HepG2 (cell line): ENCODE measurements around the gene SAMD4B. TPM values are rescaled to one million over a fixed set of nuclear protein-coding genes. Genes with fewer than 3 reads are reported as not detected.

ENCODE experiments used
- BORCS8-MEF2B ChIP-seq: sonication (generic); formaldehyde crosslinking; IDR thresholded peaks from 2 replicates; pipeline ENCODE4 v1.8.0; 2022; ENCODE audit warnings: mild to moderate bottlenecking, missing genetic modification reagents
- CBX1 ChIP-seq: IDR thresholded peaks from one replicate; pipeline ENCODE4 v1.6.1; 2016; ENCODE audit warnings: antibody characterized with exemption, low read depth
- EEA1 ChIP-seq: sonication (generic); formaldehyde crosslinking; IDR thresholded peaks from 2 replicates; pipeline ENCODE4 v1.5.1; 2020; ENCODE audit warnings: mild to moderate bottlenecking, missing genetic modification reagents, borderline replicate concordance
- ERF ChIP-seq: IDR thresholded peaks from 2 replicates; pipeline ENCODE4 v1.6.1; 2018; ENCODE audit warnings: missing biosample characterization, missing genetic modification reagents
- MEIS1 ChIP-seq: sonication (generic); formaldehyde crosslinking; IDR thresholded peaks from 2 replicates; pipeline ENCODE4 v1.9.0; 2021; ENCODE audit warnings: mild to moderate bottlenecking, missing genetic modification reagents, moderate library complexity, borderline replicate concordance
- MTA1 ChIP-seq: sonication (generic); formaldehyde crosslinking; IDR thresholded peaks from 2 replicates; pipeline ENCODE4 v1.4.0; 2020; ENCODE audit warnings: missing genetic modification reagents, mild to moderate bottlenecking, borderline replicate concordance
- SP4 ChIP-seq: sonication (generic); formaldehyde crosslinking; IDR thresholded peaks from 2 replicates; pipeline ENCODE4 v1.8.1; 2023; ENCODE audit warnings: mild to moderate bottlenecking, missing genetic modification reagents
- SRSF4 ChIP-seq: fragments of 200-400 bp; formaldehyde crosslinking; IDR thresholded peaks from one replicate; pipeline ENCODE4 v1.6.1; 2018; ENCODE audit warnings: mild to moderate bottlenecking, low read depth, low read length, moderate library complexity; ENCODE audit not compliant: poor library complexity, severe bottlenecking
- TAF15 ChIP-seq: fragments of 200-400 bp; formaldehyde crosslinking; IDR thresholded peaks from one replicate; pipeline ENCODE4 v1.6.1; 2018; ENCODE audit warnings: mild to moderate bottlenecking, low read depth, low read length; ENCODE audit not compliant: poor library complexity, severe bottlenecking
- TEAD2 ChIP-seq: sonication (generic); formaldehyde crosslinking; IDR thresholded peaks from 2 replicates; pipeline ENCODE4 v1.9.0; 2021; ENCODE audit warnings: missing genetic modification reagents
- TOPORS ChIP-seq: sonication (generic); formaldehyde crosslinking; IDR thresholded peaks from 2 replicates; pipeline ENCODE4 v1.8.0; 2023; ENCODE audit warnings: mild to moderate bottlenecking, missing genetic modification reagents
- ZKSCAN1 ChIP-seq: fragments of 150-350 bp; IDR thresholded peaks from 2 replicates; pipeline ENCODE4 v1.6.1; 2014; ENCODE audit warnings: low read length
- polyA plus RNA-seq, 8 experiments: library from polyadenylated mRNA; depleted of rRNA in 3 of 8; stranded (reverse) in 7 of 8; unstranded in 1 of 8; fragments of >200 nt; fragmentation: Illumina TruSeq in 4 of 8; extraction: Trizol in 4 of 8; gene quantifications; 2 replicates each; pipeline versions ENCODE4 v1.2.1 to v1.2.3, GENCODE V29; 2011 to 2016; ENCODE audit warnings: low read depth in 4 of 8, missing spikeins in 1 of 8, mixed read lengths in 1 of 8; ENCODE audit not compliant: insufficient read depth in 1 of 8
- total RNA-seq, 5 experiments: library from RNA; depleted of rRNA; stranded (reverse); fragments of >200 nt; fragmentation: Illumina TruSeq; extraction: Trizol; gene quantifications; 2 replicates each; pipeline ENCODE4 v1.2.3, GENCODE V29; 2016; ENCODE audit warnings: low read depth in 1 of 5
- TF ChIP-seq, protein P1 (sequence below): sonication (generic); formaldehyde crosslinking; IDR thresholded peaks from 2 replicates; pipeline ENCODE4 v1.5.1; 2020; ENCODE audit warnings: missing genetic modification reagents, mild to moderate bottlenecking, borderline replicate concordance
- TF ChIP-seq, protein P2 (sequence below): IDR thresholded peaks from 2 replicates; pipeline ENCODE4 v1.6.1; 2016; ENCODE audit warnings: missing compliant biosample characterization, missing genetic modification reagents, borderline replicate concordance
- TF ChIP-seq, protein P3 (sequence below): conservative IDR thresholded peaks from 2 replicates; pipeline ENCODE4 v1.6.1; 2018; ENCODE audit warnings: missing genetic modification reagents
- TF ChIP-seq, protein P4 (sequence below): sonication (generic); formaldehyde crosslinking; IDR thresholded peaks from 2 replicates; pipeline ENCODE4 v1.4.0; 2020; ENCODE audit warnings: missing genetic modification reagents, borderline replicate concordance
- TF ChIP-seq, protein P5 (sequence below): sonication (generic); formaldehyde crosslinking; IDR thresholded peaks from 2 replicates; pipeline ENCODE4 v1.5.1; 2020; ENCODE audit warnings: mild to moderate bottlenecking, missing genetic modification reagents, moderate library complexity

Gene SAMD4B
- total and polyA plus RNA-seq, 2 of the 13 experiments (the other 11 are each of a cell fraction or from before 2014, with no cell fraction given): 26.0 to 31.8 TPM

DNA sequence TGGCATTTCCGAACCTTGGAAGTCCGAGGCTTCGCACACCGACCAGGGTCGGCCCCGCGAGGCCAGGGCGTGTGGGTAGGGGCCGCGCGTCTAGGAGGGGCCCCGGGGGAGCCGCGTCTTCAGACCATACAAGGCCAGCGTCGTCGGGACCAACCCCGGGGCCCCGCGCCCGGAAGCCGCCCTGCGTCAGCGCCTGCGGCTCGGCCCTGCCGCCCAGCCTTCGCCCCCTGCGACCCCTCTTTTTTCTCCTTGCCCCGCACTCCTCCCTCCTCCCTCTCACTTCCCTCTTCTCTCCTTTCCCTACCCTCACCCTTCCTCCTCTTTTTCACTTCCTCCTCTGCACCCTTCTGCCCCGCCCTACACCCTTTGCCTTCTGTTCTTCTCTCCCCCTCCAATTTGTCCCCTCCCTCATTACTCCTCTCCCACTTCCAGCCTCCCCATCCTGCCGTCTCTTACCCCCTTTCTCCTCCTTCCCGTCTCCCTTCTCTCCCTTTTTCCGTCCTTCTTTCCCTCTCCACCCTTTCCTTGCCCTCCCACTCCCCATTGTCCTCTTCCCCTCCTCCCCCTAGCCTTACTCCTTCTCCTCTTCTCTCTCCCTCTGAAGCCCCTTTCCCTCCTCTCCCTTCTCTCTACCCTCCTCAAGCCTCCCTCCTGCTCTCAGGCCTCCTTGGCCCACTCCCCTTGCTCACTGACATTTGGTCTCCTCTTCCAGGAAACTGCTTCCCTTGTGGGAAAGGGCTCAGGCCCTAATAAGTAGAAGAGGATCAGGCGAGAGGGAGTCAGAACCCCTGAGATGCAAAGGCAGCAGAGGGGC, 68.0 kb downstream of the SAMD4B start (continued):
- TF ChIP-seq, protein P1, sequence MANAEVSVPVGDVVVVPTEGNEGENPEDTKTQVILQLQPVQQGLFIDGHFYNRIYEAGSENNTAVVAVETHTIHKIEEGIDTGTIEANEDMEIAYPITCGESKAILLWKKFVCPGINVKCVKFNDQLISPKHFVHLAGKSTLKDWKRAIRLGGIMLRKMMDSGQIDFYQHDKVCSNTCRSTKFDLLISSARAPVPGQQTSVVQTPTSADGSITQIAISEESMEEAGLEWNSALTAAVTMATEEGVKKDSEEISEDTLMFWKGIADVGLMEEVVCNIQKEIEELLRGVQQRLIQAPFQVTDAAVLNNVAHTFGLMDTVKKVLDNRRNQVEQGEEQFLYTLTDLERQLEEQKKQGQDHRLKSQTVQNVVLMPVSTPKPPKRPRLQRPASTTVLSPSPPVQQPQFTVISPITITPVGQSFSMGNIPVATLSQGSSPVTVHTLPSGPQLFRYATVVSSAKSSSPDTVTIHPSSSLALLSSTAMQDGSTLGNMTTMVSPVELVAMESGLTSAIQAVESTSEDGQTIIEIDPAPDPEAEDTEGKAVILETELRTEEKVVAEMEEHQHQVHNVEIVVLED (CRISPR knock-in tag): no peak; the same call in 1 of the 2 replicates
- no peak for TF ChIP-seq EEA1
- no peak for TF ChIP-seq BORCS8-MEF2B (CRISPR knock-in tag)
- TF ChIP-seq MTA1: 0 out of 2 replicates have a peak, but pooled peaks have one; percentile 24
- TF ChIP-seq ERF (CRISPR knock-in tag): peak; percentile 48; the same call in 1 of the 2 replicates
- TF ChIP-seq, protein P2, sequence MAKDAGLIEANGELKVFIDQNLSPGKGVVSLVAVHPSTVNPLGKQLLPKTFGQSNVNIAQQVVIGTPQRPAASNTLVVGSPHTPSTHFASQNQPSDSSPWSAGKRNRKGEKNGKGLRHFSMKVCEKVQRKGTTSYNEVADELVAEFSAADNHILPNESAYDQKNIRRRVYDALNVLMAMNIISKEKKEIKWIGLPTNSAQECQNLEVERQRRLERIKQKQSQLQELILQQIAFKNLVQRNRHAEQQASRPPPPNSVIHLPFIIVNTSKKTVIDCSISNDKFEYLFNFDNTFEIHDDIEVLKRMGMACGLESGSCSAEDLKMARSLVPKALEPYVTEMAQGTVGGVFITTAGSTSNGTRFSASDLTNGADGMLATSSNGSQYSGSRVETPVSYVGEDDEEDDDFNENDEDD (CRISPR knock-in tag): no peak
- TF ChIP-seq TOPORS (CRISPR knock-in tag): no peak
- peak; percentile 47; the same call in 1 of the 2 replicates for TF ChIP-seq MEIS1
- TF ChIP-seq SRSF4: no peak
- TF ChIP-seq, protein P3, sequence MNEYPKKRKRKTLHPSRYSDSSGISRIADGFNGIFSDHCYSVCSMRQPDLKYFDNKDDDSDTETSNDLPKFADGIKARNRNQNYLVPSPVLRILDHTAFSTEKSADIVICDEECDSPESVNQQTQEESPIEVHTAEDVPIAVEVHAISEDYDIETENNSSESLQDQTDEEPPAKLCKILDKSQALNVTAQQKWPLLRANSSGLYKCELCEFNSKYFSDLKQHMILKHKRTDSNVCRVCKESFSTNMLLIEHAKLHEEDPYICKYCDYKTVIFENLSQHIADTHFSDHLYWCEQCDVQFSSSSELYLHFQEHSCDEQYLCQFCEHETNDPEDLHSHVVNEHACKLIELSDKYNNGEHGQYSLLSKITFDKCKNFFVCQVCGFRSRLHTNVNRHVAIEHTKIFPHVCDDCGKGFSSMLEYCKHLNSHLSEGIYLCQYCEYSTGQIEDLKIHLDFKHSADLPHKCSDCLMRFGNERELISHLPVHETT (CRISPR knock-in tag): no peak
- no peak for TF ChIP-seq TAF15
- TF ChIP-seq, protein P4, sequence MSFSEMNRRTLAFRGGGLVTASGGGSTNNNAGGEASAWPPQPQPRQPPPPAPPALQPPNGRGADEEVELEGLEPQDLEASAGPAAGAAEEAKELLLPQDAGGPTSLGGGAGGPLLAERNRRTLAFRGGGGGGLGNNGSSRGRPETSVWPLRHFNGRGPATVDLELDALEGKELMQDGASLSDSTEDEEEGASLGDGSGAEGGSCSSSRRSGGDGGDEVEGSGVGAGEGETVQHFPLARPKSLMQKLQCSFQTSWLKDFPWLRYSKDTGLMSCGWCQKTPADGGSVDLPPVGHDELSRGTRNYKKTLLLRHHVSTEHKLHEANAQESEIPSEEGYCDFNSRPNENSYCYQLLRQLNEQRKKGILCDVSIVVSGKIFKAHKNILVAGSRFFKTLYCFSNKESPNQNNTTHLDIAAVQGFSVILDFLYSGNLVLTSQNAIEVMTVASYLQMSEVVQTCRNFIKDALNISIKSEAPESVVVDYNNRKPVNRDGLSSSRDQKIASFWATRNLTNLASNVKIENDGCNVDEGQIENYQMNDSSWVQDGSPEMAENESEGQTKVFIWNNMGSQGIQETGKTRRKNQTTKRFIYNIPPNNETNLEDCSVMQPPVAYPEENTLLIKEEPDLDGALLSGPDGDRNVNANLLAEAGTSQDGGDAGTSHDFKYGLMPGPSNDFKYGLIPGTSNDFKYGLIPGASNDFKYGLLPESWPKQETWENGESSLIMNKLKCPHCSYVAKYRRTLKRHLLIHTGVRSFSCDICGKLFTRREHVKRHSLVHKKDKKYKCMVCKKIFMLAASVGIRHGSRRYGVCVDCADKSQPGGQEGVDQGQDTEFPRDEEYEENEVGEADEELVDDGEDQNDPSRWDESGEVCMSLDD (CRISPR knock-in tag): no peak
- TF ChIP-seq, protein P5, sequence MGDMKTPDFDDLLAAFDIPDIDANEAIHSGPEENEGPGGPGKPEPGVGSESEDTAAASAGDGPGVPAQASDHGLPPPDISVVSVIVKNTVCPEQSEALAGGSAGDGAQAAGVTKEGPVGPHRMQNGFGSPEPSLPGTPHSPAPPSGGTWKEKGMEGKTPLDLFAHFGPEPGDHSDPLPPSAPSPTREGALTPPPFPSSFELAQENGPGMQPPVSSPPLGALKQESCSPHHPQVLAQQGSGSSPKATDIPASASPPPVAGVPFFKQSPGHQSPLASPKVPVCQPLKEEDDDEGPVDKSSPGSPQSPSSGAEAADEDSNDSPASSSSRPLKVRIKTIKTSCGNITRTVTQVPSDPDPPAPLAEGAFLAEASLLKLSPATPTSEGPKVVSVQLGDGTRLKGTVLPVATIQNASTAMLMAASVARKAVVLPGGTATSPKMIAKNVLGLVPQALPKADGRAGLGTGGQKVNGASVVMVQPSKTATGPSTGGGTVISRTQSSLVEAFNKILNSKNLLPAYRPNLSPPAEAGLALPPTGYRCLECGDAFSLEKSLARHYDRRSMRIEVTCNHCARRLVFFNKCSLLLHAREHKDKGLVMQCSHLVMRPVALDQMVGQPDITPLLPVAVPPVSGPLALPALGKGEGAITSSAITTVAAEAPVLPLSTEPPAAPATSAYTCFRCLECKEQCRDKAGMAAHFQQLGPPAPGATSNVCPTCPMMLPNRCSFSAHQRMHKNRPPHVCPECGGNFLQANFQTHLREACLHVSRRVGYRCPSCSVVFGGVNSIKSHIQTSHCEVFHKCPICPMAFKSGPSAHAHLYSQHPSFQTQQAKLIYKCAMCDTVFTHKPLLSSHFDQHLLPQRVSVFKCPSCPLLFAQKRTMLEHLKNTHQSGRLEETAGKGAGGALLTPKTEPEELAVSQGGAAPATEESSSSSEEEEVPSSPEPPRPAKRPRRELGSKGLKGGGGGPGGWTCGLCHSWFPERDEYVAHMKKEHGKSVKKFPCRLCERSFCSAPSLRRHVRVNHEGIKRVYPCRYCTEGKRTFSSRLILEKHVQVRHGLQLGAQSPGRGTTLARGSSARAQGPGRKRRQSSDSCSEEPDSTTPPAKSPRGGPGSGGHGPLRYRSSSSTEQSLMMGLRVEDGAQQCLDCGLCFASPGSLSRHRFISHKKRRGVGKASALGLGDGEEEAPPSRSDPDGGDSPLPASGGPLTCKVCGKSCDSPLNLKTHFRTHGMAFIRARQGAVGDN (CRISPR knock-in tag): peak; percentile 91
- TF ChIP-seq CBX1: no peak
- no peak for TF ChIP-seq SP4
- TF ChIP-seq TEAD2 (CRISPR knock-in tag): no peak
- no peak for TF ChIP-seq ZKSCAN1
